Fibroblast of lung (primary cell): ENCODE measurements around the gene SULT4A1. TPM values are rescaled to one million over a fixed set of nuclear protein-coding genes. Genes with fewer than 3 reads are reported as not detected.
"Not testable (repeated sequence)": the region's sequence is repeated elsewhere in the genome, so short reads cannot be mapped to it uniquely, and the experiment has no call there.

Source experiments
- DNase-seq, 2 donors: peaks; one replicate each; pipeline versions ENCODE4 v3.0.0 to v3.0.0-alpha.2; 2010; ENCODE audit warnings: low read depth in 2 of 2
- H2AFZ ChIP-seq: 2 replicates; pipeline ENCODE4 v1.5.1; 2012; ENCODE audit warnings: low read length, control low read depth, inconsistent platforms
- H3K27ac ChIP-seq: 2 replicates; pipeline ENCODE4 v1.5.1; 2011; ENCODE audit warnings: low read length, control low read depth; ENCODE audit not compliant: insufficient read depth
- H3K27me3 ChIP-seq: 2 replicates; pipeline ENCODE4 v1.5.1; 2011; ENCODE audit warnings: mild to moderate bottlenecking, low read length; ENCODE audit not compliant: control insufficient read depth, insufficient read depth
- H3K36me3 ChIP-seq: 2 replicates; pipeline ENCODE4 v1.5.1; 2011; ENCODE audit warnings: low read length; ENCODE audit not compliant: control insufficient read depth, insufficient read depth
- H3K4me1 ChIP-seq: 2 replicates; pipeline ENCODE4 v1.5.1; 2011; ENCODE audit warnings: low read length; ENCODE audit not compliant: control insufficient read depth, insufficient read depth; ENCODE audit errors: extremely low read depth
- H3K4me2 ChIP-seq: 2 replicates; pipeline ENCODE4 v1.5.1; 2011; ENCODE audit warnings: low read length, control low read depth; ENCODE audit not compliant: insufficient read depth; ENCODE audit errors: extremely low read depth
- H3K4me3 ChIP-seq, 4 experiments: fragments of 200-600 bp in 1 of 4; sonication (generic) in 1 of 4; replicated peaks in 1 of 4; 2 replicates each; pipeline ENCODE4 v1.5.1; 2011 to 2016; ENCODE audit warnings: low read length in 4 of 4, low read depth in 3 of 4, mild to moderate bottlenecking in 3 of 4, control low read depth in 2 of 4, inconsistent platforms in 1 of 4, mixed read lengths in 1 of 4; ENCODE audit not compliant: insufficient read depth in 1 of 4; ENCODE audit errors: control extremely low read depth in 1 of 4
- H3K79me2 ChIP-seq: 2 replicates; pipeline ENCODE4 v1.5.1; 2012; ENCODE audit warnings: mild to moderate bottlenecking, low read length, inconsistent platforms; ENCODE audit not compliant: control insufficient read depth, insufficient read depth
- H3K9ac ChIP-seq: 2 replicates; pipeline ENCODE4 v1.5.1; 2011; ENCODE audit warnings: mild to moderate bottlenecking, low read length, control low read depth; ENCODE audit not compliant: insufficient read depth
- H3K9me3 ChIP-seq: 2 replicates; pipeline ENCODE4 v1.5.1; 2012; ENCODE audit warnings: low read depth, low read length; ENCODE audit not compliant: control insufficient read depth, insufficient read depth
- H4K20me1 ChIP-seq: 2 replicates; pipeline ENCODE4 v1.5.1; 2011; ENCODE audit warnings: low read length; ENCODE audit not compliant: control insufficient read depth, insufficient read depth; ENCODE audit errors: extremely low read depth
- EZH2 ChIP-seq: IDR thresholded peaks from 2 replicates; pipeline ENCODE4 v1.5.1; 2012; ENCODE audit warnings: low read length, control low read depth, mild to moderate bottlenecking; ENCODE audit errors: missing control alignments
- polyA plus RNA-seq, 2 donors: library from polyadenylated mRNA; depleted of rRNA in 1 of 2; stranded (reverse) in 1 of 2; unstranded in 1 of 2; fragments of >200 nt; gene quantifications; 2 replicates each; pipeline ENCODE4 v1.2.1, GENCODE V29; 2011 to 2012; ENCODE audit warnings: missing spikeins in 1 of 2
- total RNA-seq: library from RNA; depleted of rRNA; stranded (reverse); fragments of >200 nt; gene quantifications from 2 replicates; pipeline ENCODE4 v1.2.1, GENCODE V29; 2014
- TF ChIP-seq, protein P1 (sequence below), 2 donors: IDR thresholded peaks in 1 of 2; conservative IDR thresholded peaks in 1 of 2; 1 replicate in 1 of 2; 2 replicates in 1 of 2; pipeline ENCODE4 v1.5.1; 2011 to 2012; ENCODE audit warnings: low read length in 2 of 2, control low read depth in 1 of 2, inconsistent platforms in 1 of 2, low read depth in 1 of 2, mild to moderate bottlenecking in 1 of 2

The SULT4A1 gene
- total and polyA plus RNA-seq, 2 donors (not counting 1 experiment from before 2014, with no cell fraction given), result 0.16 to 0.50 TPM

GRCh38 chr22:43909708-43910107 lies 47.4 kb upstream of the SULT4A1 start:
- no peaks in the 10 kb centered on the region for H3K9me3 ChIP-seq
- H3K9ac ChIP-seq, result no peak overlapping the region
- H4K20me1 ChIP-seq, result no peaks in the 10 kb centered on the region
- H3K4me1 ChIP-seq, result no peaks in the 10 kb centered on the region
- TF ChIP-seq, protein P1, sequence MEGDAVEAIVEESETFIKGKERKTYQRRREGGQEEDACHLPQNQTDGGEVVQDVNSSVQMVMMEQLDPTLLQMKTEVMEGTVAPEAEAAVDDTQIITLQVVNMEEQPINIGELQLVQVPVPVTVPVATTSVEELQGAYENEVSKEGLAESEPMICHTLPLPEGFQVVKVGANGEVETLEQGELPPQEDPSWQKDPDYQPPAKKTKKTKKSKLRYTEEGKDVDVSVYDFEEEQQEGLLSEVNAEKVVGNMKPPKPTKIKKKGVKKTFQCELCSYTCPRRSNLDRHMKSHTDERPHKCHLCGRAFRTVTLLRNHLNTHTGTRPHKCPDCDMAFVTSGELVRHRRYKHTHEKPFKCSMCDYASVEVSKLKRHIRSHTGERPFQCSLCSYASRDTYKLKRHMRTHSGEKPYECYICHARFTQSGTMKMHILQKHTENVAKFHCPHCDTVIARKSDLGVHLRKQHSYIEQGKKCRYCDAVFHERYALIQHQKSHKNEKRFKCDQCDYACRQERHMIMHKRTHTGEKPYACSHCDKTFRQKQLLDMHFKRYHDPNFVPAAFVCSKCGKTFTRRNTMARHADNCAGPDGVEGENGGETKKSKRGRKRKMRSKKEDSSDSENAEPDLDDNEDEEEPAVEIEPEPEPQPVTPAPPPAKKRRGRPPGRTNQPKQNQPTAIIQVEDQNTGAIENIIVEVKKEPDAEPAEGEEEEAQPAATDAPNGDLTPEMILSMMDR (conservative IDR thresholded peaks at IDR 0.05 in 1 of 2, IDR thresholded peaks at IDR 0.05 in 1 of 2; ENCODE audit: low read depth in 1 of 2, low read length in 2 of 2), result no peak
- no peak for TF ChIP-seq EZH2
- no peak for DNase-seq
- H3K27ac ChIP-seq, result no peak overlapping the region
- no peak overlapping the region for H3K4me2 ChIP-seq
- peaks cover 12% of the 10 kb centered on the region for H3K27me3 ChIP-seq
- H2AFZ ChIP-seq, result no peak overlapping the region
- H3K36me3 ChIP-seq, result no peaks in the 10 kb centered on the region
- no peak overlapping the region for H3K4me3 ChIP-seq
- H3K79me2 ChIP-seq, result no peaks in the 10 kb centered on the region

GRCh38 chr22:43905681-43906080 lies 43.4 kb upstream of the SULT4A1 start:
- H3K27me3 ChIP-seq, result peaks cover 5% of the 10 kb centered on the region
- H3K9me3 ChIP-seq, result no peaks in the 10 kb centered on the region
- no peaks in the 10 kb centered on the region for H4K20me1 ChIP-seq
- no peak overlapping the region for H3K9ac ChIP-seq
- no peaks in the 10 kb centered on the region for H3K79me2 ChIP-seq
- H3K27ac ChIP-seq, result no peak overlapping the region
- H2AFZ ChIP-seq, result no peak overlapping the region
- H3K4me2 ChIP-seq, result no peak overlapping the region
- TF ChIP-seq, protein P1 (conservative IDR thresholded peaks at IDR 0.05 in 1 of 2, IDR thresholded peaks at IDR 0.05 in 1 of 2; ENCODE audit: low read depth in 1 of 2, low read length in 2 of 2), result no peak
- TF ChIP-seq EZH2, result no peak
- no peak overlapping the region for H3K4me3 ChIP-seq
- peaks cover 8% of the 10 kb centered on the region for H3K4me1 ChIP-seq
- no peak for DNase-seq
- H3K36me3 ChIP-seq, result no peaks in the 10 kb centered on the region

GRCh38 chr22:43904412-43904811 lies 42.1 kb upstream of the SULT4A1 start:
- H4K20me1 ChIP-seq, H3K36me3 ChIP-seq, H3K27ac ChIP-seq, H3K27me3 ChIP-seq, H3K4me2 ChIP-seq, H3K4me3 ChIP-seq, H3K79me2 ChIP-seq, DNase-seq, H3K9ac ChIP-seq, H2AFZ ChIP-seq, H3K9me3 ChIP-seq: not testable (repeated sequence)
- TF ChIP-seq, protein P1 (conservative IDR thresholded peaks at IDR 0.05 in 1 of 2, IDR thresholded peaks at IDR 0.05 in 1 of 2; ENCODE audit: low read depth in 1 of 2, low read length in 2 of 2), result peak; percentile 33 to 34
- peaks cover 11% of the 10 kb centered on the region for H3K4me1 ChIP-seq

- not testable (repeated sequence) for H3K27me3 ChIP-seq, H3K36me3 ChIP-seq, H3K9ac ChIP-seq, H4K20me1 ChIP-seq, H3K4me2 ChIP-seq, H2AFZ ChIP-seq, H3K4me3 ChIP-seq, H3K79me2 ChIP-seq, H3K9me3 ChIP-seq
- DNase-seq, result peak in 1 of 2 donors; percentile 21
- Histone ChIP-seq H3K27ac (peak overlapping the region; percentile 22), H3K4me1 (peaks cover 14% of the 10 kb centered on the region)
Observed at GRCh38 chr22:43903033-43903432, 40.7 kb upstream of the SULT4A1 start.
